SIG-M5 treated with dmso at 0.1 percent for 504 hours (cell line): ENCODE data around the gene OLFML2B.
A peak's percentile ranks its signal among the peaks of the same experiment; 100 is the strongest.
"Not testable (repeated sequence)": the region's sequence is repeated elsewhere in the genome, so short reads cannot be mapped to it uniquely, and the experiment has no call there.

Experiments
- DNase-seq: peaks from one replicate; lab custom pipeline; 2025; ENCODE audit not compliant: unreplicated experiment; lab: John Stamatoyannopoulos, UW

Gene OLFML2B

DNA sequence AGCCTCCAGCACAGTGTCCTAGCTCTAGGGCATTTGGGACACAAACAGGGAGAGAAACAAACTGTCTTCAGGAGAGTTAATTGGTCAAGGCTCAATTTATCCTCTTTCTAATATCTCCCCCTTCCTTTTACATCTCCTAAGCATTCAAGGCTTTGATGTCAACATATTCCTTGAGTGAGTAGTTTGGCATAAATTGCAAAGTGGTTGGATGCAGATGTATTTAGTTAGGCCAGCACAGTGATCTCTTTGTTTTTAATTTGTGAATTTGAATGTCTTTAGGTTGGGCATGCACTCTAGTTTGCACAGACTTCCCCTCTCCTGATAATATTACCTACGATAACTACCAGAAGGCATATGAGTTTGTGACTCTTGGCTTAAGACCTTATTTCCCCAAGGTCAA lies 12.5 kb upstream of the OLFML2B start:
- no peak for DNase-seq

DNA sequence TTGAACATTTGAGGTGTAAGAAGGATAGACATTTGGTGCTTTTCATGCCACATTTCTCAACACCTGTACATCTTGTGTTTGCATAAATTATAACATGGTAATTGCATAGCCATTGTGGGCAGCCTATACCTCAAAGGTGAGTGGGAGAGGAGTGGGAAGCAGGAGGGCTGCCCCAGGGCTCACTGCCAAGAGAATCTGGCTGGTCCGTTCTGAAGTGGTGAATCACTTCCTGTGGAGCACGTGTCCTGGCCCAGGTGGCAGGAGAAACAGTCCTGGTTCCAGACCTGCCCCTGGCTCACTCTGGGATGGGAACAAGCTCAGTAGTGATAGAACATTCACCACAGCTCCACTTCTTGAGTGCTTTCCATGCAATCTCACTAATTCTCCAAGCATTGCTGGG lies 11.6 kb upstream of the OLFML2B start:
- DNase-seq = no peak

DNA sequence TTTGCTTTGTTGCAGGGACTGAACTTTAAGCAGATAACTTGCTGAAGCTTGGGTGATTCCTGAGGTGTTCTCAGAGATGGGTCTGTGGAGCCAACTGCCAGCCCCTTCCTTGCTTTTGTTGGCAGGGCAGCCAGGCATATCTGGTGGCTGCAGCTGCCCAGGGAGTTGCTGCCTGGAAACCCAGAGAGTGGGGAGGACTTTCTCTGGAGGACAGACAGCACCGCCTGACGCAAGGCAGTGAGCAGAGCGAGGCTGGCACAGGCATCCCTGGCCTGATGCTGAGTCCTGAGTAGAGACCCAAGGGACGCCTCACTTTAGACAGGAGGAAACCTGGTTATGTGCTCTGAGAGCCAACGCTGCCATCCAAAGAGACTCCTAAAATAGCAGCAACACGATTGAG lies 9.8 kb upstream of the OLFML2B start:
- DNase-seq = no peak

DNA sequence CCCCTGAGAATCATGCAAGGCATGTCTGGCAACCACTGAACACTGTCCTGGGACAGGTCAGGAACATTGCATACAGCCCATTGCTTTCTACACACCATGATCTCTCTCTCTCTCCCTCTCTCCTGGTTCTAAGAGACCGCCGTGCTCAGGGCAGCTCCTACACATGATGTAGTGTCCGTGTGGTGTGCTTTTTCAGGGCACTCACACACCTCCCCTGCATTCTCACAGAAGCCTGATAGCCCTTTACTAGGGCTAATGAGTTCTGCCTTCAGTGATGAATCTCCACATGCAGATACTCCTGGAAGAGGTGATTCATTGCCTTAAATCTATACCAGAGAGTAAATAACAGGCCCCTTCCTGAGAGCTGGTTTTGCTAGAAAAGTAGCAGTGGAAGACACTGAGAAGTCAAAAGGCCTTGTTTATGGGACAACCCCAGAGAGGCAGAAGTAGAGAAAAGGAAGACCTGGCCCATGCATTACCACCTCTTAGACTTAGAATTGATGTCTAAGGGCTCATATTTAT lies 7.2 kb upstream of the OLFML2B start:
- no peak for DNase-seq

DNA sequence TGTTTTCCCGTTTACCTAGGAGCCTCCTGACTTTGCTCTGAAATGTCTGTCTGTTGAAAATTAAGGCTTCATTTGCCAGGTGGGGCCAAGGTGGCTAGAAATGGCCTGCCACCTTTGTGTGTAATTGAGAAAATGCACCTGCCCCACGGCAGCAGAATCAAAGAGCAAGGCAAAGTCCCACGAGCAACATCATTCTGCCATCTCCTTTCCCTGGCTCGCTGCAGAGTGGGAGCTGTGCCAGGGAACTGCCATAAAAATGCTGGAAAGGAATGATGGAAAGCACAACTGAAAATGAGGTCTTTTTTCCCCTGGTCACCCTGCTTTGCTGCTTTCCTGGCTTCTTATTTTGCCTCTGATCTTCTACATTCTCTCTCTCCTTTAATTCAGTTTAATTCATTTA lies 5.5 kb upstream of the OLFML2B start:
- no peak for DNase-seq

DNA sequence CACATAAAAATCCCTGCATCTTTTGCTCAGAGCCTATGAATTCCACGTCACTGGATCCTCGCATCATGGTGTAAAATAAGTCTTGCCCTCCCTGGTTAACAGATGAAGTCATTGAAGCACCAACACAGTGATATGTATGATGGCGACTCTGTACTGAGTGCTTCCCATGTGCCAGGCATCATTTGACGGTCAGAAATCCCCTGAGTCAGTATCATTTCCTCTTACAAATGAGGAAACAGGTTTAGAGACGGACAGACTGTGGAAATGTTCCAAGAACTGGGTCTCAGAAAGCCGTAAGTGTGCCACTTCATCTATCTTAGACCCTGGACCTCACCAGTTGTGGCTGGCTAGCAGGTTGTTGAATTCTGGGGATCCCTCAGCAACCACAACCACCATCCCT lies 5.1 kb upstream of the OLFML2B start:
- peak; percentile 88 for DNase-seq

DNA sequence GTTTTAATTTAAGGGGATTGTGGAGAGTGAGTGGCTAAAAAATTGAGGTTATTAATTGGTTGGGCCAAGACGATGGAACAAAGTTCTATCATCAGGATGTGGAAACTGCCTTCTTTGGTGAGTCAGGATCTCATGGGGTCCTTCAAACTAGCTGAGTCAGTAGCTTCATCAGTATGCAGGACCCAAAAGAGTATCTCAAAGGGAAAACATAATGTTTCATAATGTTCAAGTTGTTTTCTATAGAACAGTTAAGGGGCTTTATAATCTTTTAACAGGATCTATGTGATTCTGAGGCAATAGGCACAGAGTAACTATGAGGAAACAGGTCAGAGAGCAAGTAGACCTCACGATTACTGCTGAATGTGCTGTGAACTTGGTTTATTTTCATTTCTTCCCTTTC lies 3.2 kb upstream of the OLFML2B start:
- no peak for DNase-seq

DNA sequence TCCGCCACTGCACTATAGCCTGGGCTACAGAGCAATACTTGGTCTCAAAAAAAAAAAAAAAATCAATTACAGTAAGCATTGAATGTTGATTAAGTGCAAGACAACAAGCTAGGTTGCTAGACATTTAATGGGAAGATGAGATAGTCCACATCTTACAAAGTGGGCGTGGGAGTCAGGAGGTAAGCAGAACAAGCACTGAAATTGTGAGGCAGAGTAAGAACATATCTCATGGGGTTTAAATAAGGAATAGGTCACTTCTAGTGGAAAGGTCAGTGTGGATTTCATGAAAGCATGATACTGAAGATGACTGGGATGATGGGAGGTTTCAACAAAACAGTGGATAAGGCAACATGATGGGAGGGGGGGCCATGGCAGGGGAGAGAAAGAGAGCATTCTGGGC lies 1.9 kb upstream of the OLFML2B start:
- no peak for DNase-seq

DNA sequence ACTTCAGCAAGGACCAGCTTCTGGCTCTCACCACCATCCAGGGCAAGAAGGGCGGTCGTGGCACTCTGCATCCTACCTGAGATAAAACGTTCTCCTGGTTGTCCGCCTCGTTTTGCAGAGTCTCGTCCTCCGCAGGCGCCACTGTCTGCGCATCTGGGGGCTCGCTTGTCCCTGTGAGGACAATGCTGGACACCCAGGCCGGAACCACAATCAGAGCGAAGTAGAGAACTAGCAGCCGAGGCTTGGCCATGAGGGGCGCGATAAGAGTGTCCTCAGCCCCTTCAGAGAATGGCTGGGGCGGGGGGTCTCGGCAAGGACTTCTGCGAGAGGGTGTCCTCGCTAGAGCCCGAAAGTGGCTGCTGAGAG lies 505 bp downstream of the OLFML2B start:
- no peak for DNase-seq

DNA sequence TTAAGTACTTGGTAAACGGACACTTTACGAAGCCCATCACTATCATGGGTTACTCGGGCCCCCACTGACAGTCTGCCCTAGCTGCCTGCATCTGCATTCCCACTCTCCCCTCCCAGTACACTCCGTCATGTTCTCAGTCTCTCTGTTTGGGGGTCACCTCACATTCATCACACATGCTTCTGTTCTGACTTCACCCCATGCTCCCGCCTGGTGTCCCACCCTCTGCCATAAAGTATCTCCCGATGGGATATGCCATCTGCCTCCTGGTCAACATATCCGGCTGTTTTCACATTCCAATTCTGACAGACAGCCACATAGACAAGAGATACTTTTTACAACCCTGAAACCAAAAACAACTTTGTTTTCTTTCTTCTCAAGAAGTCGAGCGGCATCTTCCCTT lies 1.0 kb downstream of the OLFML2B start:
- DNase-seq = no peak

DNA sequence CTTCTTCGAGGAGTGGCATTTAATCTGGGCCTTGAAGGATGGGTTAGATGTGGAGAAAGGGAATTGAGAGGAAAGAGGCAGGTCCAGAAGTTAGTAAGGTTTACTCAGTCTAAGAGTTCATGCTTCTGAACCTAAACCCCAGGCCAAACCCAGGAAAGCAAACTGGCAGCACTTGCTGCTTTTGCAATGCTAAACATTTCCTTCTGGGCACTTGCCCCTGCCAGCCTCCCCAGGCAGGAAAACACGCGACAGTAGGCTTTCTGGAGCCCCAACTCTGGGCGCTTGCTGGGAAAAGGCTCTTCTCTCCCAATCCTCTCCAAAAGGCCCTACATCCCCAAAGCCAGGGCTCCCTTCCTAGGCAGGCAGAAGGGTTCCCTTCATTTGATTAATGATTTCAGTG lies 2.5 kb downstream of the OLFML2B start:
- DNase-seq = no peak

DNA sequence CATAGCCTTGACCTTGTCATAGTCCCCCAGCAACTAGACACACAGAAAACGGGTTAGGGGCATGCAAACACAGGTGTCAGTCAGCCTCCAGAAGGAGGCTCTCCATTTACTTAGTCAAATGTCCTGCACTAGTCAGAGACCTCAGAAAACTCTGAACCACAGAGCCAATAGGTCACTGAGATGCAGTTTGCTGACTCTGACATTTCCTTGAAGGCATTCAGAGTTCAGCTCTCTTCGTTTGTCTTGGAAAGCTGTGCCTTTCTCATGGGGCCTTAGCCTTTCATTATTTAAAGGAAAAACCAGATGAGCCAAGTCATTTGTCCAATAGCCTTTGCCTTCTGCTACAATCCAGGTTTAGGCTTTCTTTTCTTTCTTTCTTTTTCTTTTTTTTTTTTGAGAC lies 3.5 kb downstream of the OLFML2B start:
- no peak for DNase-seq

DNA sequence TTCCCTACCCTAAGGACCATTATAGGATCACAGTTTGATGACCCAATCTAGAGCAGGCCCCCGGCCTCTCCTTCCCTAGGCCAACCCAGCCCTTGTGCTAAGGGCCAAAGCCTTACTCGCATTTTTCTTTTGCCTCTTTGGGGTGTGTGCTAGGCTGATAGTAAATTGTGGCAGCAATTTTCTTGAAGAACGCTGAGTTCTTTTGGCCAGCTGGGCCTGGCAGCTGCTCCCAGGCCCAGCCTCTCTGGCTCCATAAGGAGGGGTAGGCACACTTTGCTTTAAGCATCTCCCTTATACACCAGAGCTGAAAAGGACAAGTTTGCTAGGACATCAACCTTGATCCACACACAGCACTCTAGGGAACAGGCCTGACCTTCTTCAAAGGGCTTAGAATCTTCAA lies 4.2 kb downstream of the OLFML2B start:
- no peak for DNase-seq

DNA sequence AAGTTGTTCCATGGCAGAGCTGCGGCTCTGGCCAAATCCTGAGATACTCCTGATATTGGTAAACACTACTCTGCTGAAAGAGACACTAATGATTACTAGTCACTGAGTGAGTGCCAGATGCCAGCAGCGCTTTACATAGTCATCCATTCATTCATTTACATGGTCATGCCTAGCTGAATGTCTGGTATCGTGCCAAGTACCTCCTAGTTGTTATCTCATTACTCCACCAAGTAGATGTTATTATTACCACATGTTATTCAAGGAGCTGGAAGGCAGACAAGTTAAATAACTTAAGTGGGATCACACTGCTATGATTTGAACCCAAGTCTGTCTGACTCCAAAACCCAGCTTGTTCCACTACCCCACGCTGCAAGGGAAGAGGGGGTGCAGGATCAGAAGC lies 4.7 kb downstream of the OLFML2B start:
- DNase-seq = no peak

DNA sequence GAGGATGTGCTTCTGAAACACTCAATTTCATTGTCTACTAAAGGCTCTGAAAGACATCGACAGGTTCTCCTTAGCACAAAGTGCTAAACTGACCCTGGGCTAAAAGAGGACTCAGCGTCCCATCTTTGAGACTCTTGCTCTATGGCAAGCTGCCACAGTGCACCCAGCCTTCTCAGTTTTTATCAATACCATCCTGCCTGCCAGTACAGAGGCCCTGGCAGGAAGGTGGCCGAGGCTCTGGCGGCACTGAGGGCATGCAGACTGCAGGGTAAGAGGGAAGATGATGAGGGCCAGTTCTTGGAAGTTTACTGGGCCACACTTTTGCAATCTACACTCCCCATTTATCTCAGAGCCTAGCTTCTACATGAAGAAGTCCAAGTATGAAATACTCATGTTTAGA lies 5.3 kb downstream of the OLFML2B start:
- DNase-seq = no peak

DNA sequence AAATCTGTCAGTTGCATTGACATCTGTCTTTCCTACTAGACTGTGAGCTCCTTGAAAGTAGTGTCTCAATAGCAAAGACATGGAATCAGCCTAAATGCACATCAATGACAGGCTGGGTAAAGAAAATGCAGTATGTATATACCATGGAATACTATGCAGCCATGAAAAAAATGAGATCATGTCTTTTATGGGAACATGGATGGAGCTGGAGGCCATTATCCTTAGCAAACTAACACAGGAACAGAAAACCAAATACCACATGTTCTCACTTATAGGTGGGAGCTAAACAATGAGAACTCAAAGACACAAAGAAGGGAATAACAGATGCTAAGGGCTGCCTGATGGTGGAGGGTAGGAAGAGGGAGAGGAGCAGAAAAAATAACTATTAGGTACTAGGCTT lies 5.9 kb downstream of the OLFML2B start:
- DNase-seq = not testable (repeated sequence)

DNA sequence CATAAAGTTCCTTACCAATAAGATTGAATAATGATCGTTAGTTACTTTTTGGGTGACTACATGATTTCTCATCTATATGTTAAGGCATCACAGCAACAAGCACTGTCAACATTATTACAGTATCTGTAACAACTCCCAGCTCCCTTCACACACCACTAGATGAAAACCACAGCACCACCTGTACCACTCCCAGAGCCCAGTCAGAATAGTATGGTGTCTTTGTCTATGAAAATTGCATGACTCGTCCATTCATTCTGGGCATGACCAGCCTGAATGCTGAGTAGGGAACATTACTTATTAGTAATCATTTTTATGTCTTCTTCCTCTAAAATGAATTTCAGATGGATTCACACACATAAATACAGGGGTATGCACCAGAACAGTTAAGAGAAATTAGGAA lies 7.0 kb downstream of the OLFML2B start:
- no peak for DNase-seq

DNA sequence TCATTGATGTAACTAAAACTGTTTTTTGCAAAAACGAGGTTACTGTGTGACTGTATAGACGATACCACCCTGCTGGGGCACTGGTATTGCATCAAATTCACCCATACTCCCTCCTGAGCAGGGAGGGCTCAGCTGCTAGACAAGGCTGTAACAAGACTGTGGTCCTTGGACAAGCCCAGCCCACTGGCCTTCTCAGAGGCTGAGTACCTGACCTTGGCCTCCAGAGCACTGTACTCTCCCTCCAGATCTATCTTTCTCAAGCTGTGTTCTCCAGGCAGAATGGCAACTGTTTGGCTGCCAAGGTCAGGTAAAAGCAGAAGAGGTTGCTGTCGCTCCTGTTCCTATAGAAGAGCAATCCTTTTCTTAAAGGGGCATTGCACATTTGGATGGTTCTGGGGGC lies 8.5 kb downstream of the OLFML2B start:
- no peak for DNase-seq

DNA sequence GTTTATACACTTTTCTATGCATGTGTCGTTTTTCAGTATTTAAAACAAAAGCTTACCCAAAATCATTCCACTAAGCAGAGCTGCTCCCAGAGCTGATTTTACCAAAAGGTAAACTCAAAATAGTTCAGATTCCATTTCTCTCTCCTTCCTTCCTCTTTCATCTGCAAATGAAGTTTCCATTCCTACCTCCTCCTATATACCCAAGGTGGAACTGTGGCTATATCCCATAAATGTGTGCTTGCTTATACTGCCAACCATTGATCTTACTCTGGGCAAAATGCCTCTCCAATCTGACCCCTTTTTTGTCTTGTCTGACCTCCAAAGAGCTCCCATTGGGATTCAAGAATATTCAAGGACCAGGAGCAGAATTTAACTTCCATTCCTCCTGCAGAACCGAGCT lies 9.5 kb downstream of the OLFML2B start:
- DNase-seq = no peak

DNA sequence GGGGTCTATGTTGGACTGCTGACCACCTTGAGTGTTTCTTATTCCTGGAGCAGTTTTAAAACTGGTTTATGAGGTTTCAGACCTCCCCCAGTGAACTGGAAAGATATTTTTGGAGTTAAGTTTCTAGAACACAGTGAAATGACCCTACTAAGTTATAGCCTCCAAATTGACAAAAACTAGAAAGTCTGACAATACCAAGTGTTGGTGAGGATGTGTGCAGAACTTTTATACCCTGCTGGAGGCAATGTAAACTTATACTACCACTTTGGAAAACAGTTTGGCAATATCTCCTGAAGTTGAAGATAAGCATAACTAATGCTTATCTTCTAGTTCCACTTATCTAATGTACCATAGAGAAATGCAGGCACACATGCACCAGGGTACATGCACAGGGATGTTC lies 10.4 kb downstream of the OLFML2B start:
- no peak for DNase-seq

DNA sequence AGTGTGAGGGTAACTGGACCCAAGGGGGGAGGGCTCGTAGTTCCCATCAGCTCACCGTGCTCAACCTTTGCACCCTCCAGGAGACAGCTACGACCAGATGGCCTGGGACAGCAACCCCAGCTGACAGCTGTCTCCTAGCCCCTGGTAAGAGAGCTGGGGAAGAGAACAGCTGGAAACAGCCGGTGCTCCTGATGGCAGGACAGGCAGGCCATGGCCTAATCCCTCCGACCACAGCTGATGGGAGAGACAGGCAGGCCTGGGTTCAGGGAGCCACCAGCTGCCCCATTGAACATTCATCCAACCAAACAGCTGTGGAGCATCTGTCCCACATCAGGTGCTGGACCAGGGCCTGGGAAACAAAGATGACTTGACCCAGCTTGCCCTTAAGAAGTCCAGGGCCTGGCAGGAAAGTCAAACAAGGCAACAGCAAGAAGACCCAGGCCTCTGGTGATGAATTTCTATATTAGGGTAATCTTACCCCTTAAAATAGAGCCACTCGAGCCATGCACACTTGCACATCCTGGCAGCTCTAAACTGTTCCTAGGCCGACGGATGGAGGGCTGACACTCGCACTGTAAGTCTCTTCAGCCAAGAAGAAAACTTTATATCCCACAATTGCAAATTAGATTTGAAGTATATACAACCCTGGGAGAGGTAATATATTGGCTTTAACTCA lies 12.2 kb downstream of the OLFML2B start:
- DNase-seq = no peak

DNA sequence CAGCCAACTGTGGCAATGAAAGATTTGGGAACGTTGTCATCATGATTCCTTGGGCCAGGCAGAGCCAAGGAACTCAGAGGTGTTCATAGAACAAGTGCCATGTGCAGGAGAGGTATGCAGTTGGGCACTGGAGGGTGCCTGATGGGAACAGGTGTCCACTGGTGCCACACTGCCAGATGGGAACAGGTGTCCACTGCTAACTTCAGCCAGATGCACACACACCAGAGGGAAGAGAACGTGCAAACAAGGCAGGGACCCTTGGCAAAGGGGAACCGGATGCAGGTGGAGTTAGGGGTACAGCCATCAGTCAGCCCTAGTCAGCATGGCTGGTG lies 13.5 kb downstream of the OLFML2B start:
- DNase-seq = no peak

DNA sequence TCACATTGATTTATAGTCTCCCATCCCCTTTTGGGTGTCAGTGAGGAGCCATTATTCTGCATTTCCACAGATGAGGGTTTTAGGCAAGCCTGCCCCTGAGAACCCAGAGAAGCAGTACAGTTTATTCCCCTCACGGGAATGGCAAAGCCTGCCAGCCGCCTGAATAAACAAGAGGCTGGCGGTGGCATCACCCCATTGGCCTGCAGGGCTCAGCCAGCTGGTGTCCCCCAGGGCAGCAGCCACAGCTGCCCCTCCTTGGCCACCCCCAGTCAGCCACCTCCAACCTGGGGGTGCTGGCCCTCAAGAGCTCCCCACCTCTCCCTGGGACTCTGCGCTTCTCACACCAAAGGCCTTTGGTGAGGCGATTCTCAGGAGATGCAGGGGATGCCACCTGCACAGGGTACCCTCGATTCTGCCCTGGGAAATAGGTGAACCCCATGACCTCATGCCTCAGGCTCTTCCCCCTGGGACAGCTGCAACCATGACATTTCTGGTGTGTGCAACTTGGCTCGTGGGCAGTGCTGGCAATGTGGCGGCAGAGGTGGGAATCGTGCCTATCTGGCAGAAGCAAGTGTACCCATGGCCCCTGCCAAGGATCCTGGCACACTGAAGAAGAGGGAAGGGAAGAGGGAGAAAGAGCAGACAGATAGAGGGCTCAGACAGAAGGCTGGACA lies 14.0 kb downstream of the OLFML2B start:
- no peak for DNase-seq
